K562 (cell line): ENCODE measurements around the gene TXNRD3. TPM values are rescaled to one million over a fixed set of nuclear protein-coding genes. Genes with fewer than 3 reads are reported as not detected.

Experiments
- HDAC8 ChIP-seq: fragments of 450-650 bp; IDR thresholded peaks from 2 replicates; pipeline ENCODE4 v1.6.1; 2016; ENCODE audit warnings: mild to moderate bottlenecking, missing genetic modification characterization, moderate library complexity, missing compliant biosample characterization
- MECOM ChIP-seq: fragments of 250-450 bp; sonication (Bioruptor Pico); IDR thresholded peaks from 2 replicates; pipeline ENCODE4 v1.8.0; 2022; ENCODE audit warnings: inconsistent platforms
- SRF ChIP-seq, 2 experiments: fragments of 250-450, 450-650 bp in 1 of 2; sonication (Bioruptor Pico) in 1 of 2; sonication (generic) in 1 of 2; formaldehyde crosslinking; IDR thresholded peaks; 2 replicates each; pipeline versions ENCODE4 v1.5.0 to v1.5.1; 2020 to 2022; ENCODE audit warnings: mild to moderate bottlenecking in 1 of 2, missing genetic modification reagents in 1 of 2
- STAG1 ChIP-seq: sonication (generic); formaldehyde crosslinking; IDR thresholded peaks from 2 replicates; pipeline ENCODE4 v1.5.0; 2020; ENCODE audit warnings: missing genetic modification reagents, borderline replicate concordance
- ZBTB40 ChIP-seq, 2 experiments: fragments of 450-650 bp in 1 of 2; sonication (generic) in 1 of 2; formaldehyde crosslinking in 1 of 2; IDR thresholded peaks; 2 replicates each; pipeline versions ENCODE4 v1.7.1 to v1.9.0; 2016 to 2022; ENCODE audit warnings: inconsistent platforms in 1 of 2, mild to moderate bottlenecking in 1 of 2, missing genetic modification reagents in 1 of 2
- ZSCAN29 ChIP-seq: fragments of 450-650 bp; IDR thresholded peaks from 2 replicates; pipeline ENCODE4 v1.6.1; 2017
- polyA plus RNA-seq, 8 experiments: library from polyadenylated mRNA; depleted of rRNA in 4 of 8; stranded (reverse) in 5 of 8; unstranded in 3 of 8; fragments of >200 nt; fragmentation: Nextera tagmentation in 2 of 8; fragmentation: Illumina TruSeq in 1 of 8; extraction: Ambion mirVana in 2 of 8; extraction: Trizol in 1 of 8; gene quantifications; 2 replicates each; pipeline versions ENCODE4 v1.2.1 to v1.2.3, GENCODE V29; 2011 to 2014; ENCODE audit warnings: inconsistent platforms in 1 of 8, missing spikeins in 1 of 8
- total RNA-seq, 7 experiments: library from RNA; depleted of rRNA in 6 of 7; stranded (reverse); fragments of >200 nt in 6 of 7; fragmentation: Illumina TruSeq in 2 of 7; extraction: Trizol in 2 of 7; gene quantifications; 2 replicates each; pipeline versions ENCODE4 v1.2.1 to v1.2.3, GENCODE V29; 2011 to 2021; ENCODE audit warnings: low replicate concordance in 1 of 7

The TXNRD3 gene
- total and polyA plus RNA-seq, 9 of the 15 experiments (the other 6 are each of a cell fraction or from before 2014, with no cell fraction given) = 0.96 to 2.3 (median 1.7) TPM

- TF ChIP-seq ZBTB40 (IDR thresholded peaks at IDR 0.05) = no peak
- TF ChIP-seq ZBTB40 (CRISPR knock-in tag; IDR thresholded peaks at IDR 0.05) = no peak
- TF ChIP-seq SRF (CRISPR knock-in tag; IDR thresholded peaks at IDR 0.05) = no peak
- TF ChIP-seq MECOM (CRISPR knock-in tag) = no peak
- TF ChIP-seq STAG1 (CRISPR knock-in tag) = no peak
- no peak for TF ChIP-seq HDAC8
- no peak for TF ChIP-seq ZSCAN29
- TF ChIP-seq, all 486 proteins: peak for 0
Measured at GRCh38 chr3:126666658-126667528, 12.0 kb upstream of the TXNRD3 start (continued).
